HFFc6 (cell line): ENCODE results near the gene RADIL. TPM values are rescaled to one million over a fixed set of nuclear protein-coding genes. Genes with fewer than 3 reads are reported as not detected.

Experiments used
- DNase-seq: peaks from one replicate; pipeline ENCODE4 v3.0.0-alpha.2; 2018
- H3K27ac Mint-ChIP-seq: 2 replicates; pipeline ENCODE4 v1.8.0; 2020; ENCODE audit warnings: mild to moderate bottlenecking, mixed read lengths
- H3K27me3 Mint-ChIP-seq: 2 replicates; pipeline ENCODE4 v1.8.0; 2021; ENCODE audit warnings: mild to moderate bottlenecking, moderate library complexity, mixed read lengths; ENCODE audit not compliant: insufficient read depth
- H3K36me3 Mint-ChIP-seq: 2 replicates; pipeline ENCODE4 v1.8.0; 2021; ENCODE audit warnings: low read depth, mixed read lengths
- H3K4me1 Mint-ChIP-seq: 2 replicates; pipeline ENCODE4 v1.8.0; 2020; ENCODE audit warnings: low read depth, mixed read lengths
- H3K4me3 Mint-ChIP-seq: 2 replicates; pipeline ENCODE4 v1.8.0; 2020; ENCODE audit warnings: mild to moderate bottlenecking, moderate library complexity, mixed read lengths
- H3K9me3 Mint-ChIP-seq: 2 replicates; pipeline ENCODE4 v1.8.0; 2020; ENCODE audit warnings: mild to moderate bottlenecking, mixed read lengths
- total RNA-seq, 6 experiments: library from RNA; stranded (reverse); fragmentation: NEBNext Ultra II Directional; extraction: Animal tissue kit (Norgen Biotek cat#: 25700); gene quantifications; 2 replicates in 1 of 6; 3 replicates in 5 of 6; pipeline ENCODE4 v1.2.3, GENCODE V29; 2021
- TF ChIP-seq, protein P1 (sequence below): fragments of 200-600 bp; sonication (generic); IDR thresholded peaks from 2 replicates; pipeline ENCODE4 v1.5.0; 2021; ENCODE audit warnings: antibody characterized with exemption, mild to moderate bottlenecking

Gene RADIL
- total RNA-seq, 6 experiments from 2014 or later = 0.09 to 0.43 (median 0.24) TPM

GRCh38 chr7:4779118-4779517, 104.4 kb downstream of the RADIL start:
- H3K4me1 Mint-ChIP-seq = peaks cover 25% of the 10 kb centered on the region
- DNase-seq = no peak
- H3K36me3 Mint-ChIP-seq = peaks cover 22% of the 10 kb centered on the region; the same call in 1 of the 2 replicates
- TF ChIP-seq, protein P1, sequence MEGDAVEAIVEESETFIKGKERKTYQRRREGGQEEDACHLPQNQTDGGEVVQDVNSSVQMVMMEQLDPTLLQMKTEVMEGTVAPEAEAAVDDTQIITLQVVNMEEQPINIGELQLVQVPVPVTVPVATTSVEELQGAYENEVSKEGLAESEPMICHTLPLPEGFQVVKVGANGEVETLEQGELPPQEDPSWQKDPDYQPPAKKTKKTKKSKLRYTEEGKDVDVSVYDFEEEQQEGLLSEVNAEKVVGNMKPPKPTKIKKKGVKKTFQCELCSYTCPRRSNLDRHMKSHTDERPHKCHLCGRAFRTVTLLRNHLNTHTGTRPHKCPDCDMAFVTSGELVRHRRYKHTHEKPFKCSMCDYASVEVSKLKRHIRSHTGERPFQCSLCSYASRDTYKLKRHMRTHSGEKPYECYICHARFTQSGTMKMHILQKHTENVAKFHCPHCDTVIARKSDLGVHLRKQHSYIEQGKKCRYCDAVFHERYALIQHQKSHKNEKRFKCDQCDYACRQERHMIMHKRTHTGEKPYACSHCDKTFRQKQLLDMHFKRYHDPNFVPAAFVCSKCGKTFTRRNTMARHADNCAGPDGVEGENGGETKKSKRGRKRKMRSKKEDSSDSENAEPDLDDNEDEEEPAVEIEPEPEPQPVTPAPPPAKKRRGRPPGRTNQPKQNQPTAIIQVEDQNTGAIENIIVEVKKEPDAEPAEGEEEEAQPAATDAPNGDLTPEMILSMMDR = no peak
- peaks cover 13% of the 10 kb centered on the region for H3K27me3 Mint-ChIP-seq
- H3K4me3 Mint-ChIP-seq = no peak overlapping the region
- H3K27ac Mint-ChIP-seq = no peak overlapping the region
- no peaks in the 10 kb centered on the region for H3K9me3 Mint-ChIP-seq

DNA sequence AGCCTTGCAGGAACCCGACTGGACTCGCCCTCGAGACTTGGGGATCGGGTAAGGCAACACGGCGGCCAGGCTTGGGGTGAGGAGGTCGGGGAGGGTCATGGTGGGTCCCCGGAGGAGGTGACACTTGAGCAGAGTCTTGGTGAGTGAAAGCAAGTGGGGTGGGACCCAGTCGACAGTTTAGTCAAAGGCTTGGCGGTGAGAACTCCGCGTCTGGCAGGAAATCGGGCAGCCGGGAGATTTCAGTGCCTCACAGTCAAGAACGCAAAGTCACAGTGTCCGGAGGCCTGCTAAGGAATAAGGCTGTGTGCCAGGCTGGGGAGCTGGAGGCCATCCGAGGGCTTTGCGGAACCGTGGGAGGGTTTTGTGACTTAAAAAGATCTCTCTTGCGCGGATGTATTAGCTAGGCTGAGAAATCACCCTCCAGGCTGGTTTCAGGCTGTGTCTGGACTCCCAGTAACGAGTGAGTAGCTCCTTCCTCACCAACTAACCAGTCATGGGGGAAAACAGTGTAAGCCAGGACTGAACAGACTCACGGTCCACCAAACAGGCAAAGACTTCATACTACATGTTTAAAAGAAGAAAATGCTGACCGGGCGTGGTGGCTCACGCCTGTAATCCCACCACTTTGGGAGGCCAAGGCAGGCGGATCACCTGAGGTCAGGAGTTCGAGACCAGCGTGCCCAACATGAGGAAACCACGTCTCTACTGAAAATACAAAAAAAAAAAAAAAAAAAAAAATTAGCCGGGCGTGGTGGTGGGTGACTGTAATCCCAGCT, 107.5 kb downstream of the RADIL start:
- H3K36me3 Mint-ChIP-seq = peaks cover 18% of the 10 kb centered on the region; the same call in 1 of the 2 replicates
- DNase-seq = peak; percentile 41
- TF ChIP-seq, protein P1 = no peak
- H3K4me3 Mint-ChIP-seq = peak overlapping the region; percentile 100
- peak overlapping the region; percentile 99 for H3K27ac Mint-ChIP-seq
- H3K27me3 Mint-ChIP-seq = peaks cover 13% of the 10 kb centered on the region; the same call in 1 of the 2 replicates
- H3K9me3 Mint-ChIP-seq = no peaks in the 10 kb centered on the region
- H3K4me1 Mint-ChIP-seq = peaks cover 26% of the 10 kb centered on the region

DNA sequence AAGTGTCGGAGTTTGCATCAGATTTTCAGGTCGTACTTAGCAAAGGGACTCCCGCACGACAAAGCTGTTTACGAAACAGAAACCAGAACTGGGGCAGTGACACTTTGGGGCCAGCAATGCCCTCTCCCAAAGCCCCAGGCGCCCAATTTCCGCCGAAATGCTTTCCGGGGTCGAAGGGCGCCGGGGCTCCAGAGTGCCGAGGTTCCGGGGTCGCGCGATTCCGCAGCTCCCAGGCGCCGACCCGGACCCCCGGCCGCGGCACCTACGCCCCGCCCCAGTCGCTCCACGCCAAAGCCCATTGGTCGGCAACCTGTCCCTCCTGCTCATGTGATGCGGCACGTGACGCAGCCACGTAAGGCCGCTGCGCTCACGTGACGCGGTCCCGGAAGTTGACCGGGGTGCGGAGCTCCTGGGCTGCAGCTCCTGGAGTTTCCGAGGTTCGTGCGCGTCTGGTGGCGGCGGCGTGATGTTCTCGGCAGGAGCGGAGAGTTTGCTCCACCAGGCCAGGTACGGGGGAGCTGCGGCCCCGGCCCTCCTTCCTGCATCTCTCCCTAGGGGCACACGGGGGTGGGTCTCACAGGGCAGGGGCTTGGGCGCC, 108.2 kb downstream of the RADIL start, which contains the start of gene AP5Z1:
TSS of gene AP5Z1 (plus strand) at position 374 of the 598 bp plus-strand sequence. CDS start at position 467, 93 bp downstream.
- Mint-ChIP-seq H3K27ac (peak within 1 kb of the TSS; percentile 99), H3K9me3 (no peaks in the 10 kb centered on the region), H3K36me3 (peaks cover 14% of the 10 kb centered on the region; the same call in 1 of the 2 replicates), H3K27me3 (peaks cover 13% of the 10 kb centered on the region; the same call in 1 of the 2 replicates), H3K4me1 (peaks cover 26% of the 10 kb centered on the region), H3K4me3 (peak within 1 kb of the TSS; percentile 100)
- peak; percentile 89 for DNase-seq
- TF ChIP-seq, protein P1 = no peak

DNA sequence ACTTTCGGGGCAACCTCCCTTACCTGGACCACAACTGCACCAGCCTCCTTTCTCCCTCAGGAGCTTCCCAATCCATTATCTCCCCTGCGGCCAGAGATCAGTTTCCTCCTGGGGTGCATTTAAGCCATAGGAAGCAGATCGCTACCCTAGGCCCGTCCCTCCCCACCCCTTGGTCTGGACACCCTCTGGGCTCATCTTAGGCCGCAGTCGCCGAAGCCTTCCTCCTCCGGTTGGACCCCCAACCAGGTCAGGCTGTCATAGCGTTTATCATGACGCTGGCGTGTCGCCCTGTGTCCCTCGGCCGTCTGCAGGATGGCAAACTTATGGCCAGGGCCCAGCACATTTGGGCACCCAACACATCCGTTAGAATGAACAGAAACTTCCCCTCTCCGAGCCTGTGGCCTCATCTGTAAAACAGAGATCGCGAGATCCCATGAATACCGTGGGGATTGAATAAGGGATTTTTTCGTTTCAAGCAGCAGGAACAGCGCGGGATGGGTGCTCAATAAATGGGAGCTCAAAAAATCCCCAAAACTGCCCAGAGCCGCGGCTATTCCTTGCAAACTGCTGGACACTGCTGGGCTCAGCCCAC, 108.8 kb downstream of the RADIL start:
- TF ChIP-seq, protein P1 = no peak
- peaks cover 13% of the 10 kb centered on the region; the same call in 1 of the 2 replicates for H3K27me3 Mint-ChIP-seq
- H3K4me1 Mint-ChIP-seq = peaks cover 26% of the 10 kb centered on the region
- H3K4me3 Mint-ChIP-seq = peak overlapping the region; percentile 100
- no peaks in the 10 kb centered on the region for H3K9me3 Mint-ChIP-seq
- H3K36me3 Mint-ChIP-seq = peaks cover 14% of the 10 kb centered on the region; the same call in 1 of the 2 replicates
- H3K27ac Mint-ChIP-seq = peak overlapping the region; percentile 99
- DNase-seq = peak; percentile 69

GRCh38 chr7:4774007-4774406, 109.5 kb downstream of the RADIL start:
- Mint-ChIP-seq H3K27ac (peak overlapping the region; percentile 99), H3K9me3 (no peaks in the 10 kb centered on the region), H3K36me3 (peaks cover 14% of the 10 kb centered on the region; the same call in 1 of the 2 replicates), H3K4me3 (peak overlapping the region; percentile 100; the same call in 1 of the 2 replicates), H3K27me3 (peaks cover 13% of the 10 kb centered on the region; the same call in 1 of the 2 replicates), H3K4me1 (peaks cover 26% of the 10 kb centered on the region)
- no peak for DNase-seq
- TF ChIP-seq, protein P1 = no peak
